ENCODE measurements around the gene TBX21. TPM values are rescaled to one million over a fixed set of nuclear protein-coding genes. Genes with fewer than 3 reads are reported as not detected.

TBX21 gene
- total and polyA plus RNA-seq, 2 of the 4 experiments (the other 2 are of a cell fraction): not detected

GRCh38 chr17:47703671-47704070 lies 29.4 kb upstream of the TBX21 start:
- H4K8ac ChIP-seq (ENCODE audit: low read depth in 2 of 2, low read length in 2 of 2): no peak overlapping the region
- H2AK5ac ChIP-seq (ENCODE audit: low read depth, low read length): no peak overlapping the region
- peaks cover 3% of the 10 kb centered on the region; the same call in 1 of the 2 replicates for H3K9me1 ChIP-seq (ENCODE audit: insufficient read depth, low read length)
- intact Hi-C loops (cut with micrococcal nuclease) (no loop called here), in situ Hi-C loops (cut with MboI; ENCODE audit: low sequenced_read_pairs) (no loop called here), dilution Hi-C loops (cut with HindIII; ENCODE audit: low sequenced_read_pairs, unreplicated experiment) (no loop called here)
- TF ChIP-seq RAD21 (IDR thresholded peaks at IDR 0.05; ENCODE audit: low read length): no peak
- TF ChIP-seq RFX5 (IDR thresholded peaks at IDR 0.05; ENCODE audit: low read depth, low read length): no peak
- no peak for TF ChIP-seq MAFK (IDR thresholded peaks at IDR 0.05; ENCODE audit: low read depth, low read length)
- no peak for TF ChIP-seq RCOR1 (IDR thresholded peaks at IDR 0.05; ENCODE audit: insufficient replicate concordance, low read length)
- no peak for TF ChIP-seq BHLHE40 (IDR thresholded peaks at IDR 0.05; ENCODE audit: low read depth, low read length)
- TF ChIP-seq FOS (IDR thresholded peaks at IDR 0.05; ENCODE audit: low read depth, low read length): no peak
- TF ChIP-seq USF2 (IDR thresholded peaks at IDR 0.05; ENCODE audit: low read depth, low read length): no peak
- no peak for TF ChIP-seq POLR2A (IDR thresholded peaks at IDR 0.05; ENCODE audit: low read depth, low read length)
- TF ChIP-seq MXI1 (IDR thresholded peaks at IDR 0.05; ENCODE audit: borderline replicate concordance, low read depth, low read length): no peak
- TF ChIP-seq ELK1 (IDR thresholded peaks at IDR 0.05; ENCODE audit: borderline replicate concordance, low read depth, low read length): no peak
- no peak for TF ChIP-seq CHD1 (IDR thresholded peaks at IDR 0.05; ENCODE audit: low read depth, low read length)
- no peak for TF ChIP-seq CTCF (conservative IDR thresholded peaks at IDR 0.05; ENCODE audit: low read depth, low read length)
- TF ChIP-seq CEBPB (IDR thresholded peaks at IDR 0.05; ENCODE audit: low read depth, low read length): no peak
- no peak for TF ChIP-seq NFE2L2 (IDR thresholded peaks at IDR 0.05; ENCODE audit: low read depth, low read length)
- TF ChIP-seq MAZ (IDR thresholded peaks at IDR 0.05; ENCODE audit: borderline replicate concordance, low read depth, low read length): no peak
- TF ChIP-seq SMC3 (IDR thresholded peaks at IDR 0.05; ENCODE audit: low read depth, low read length): no peak
- H3K4ac ChIP-seq (ENCODE audit: low read depth, low read length): no peak overlapping the region
- H3K27ac ChIP-seq (ENCODE audit: insufficient read depth, low read length): no peak overlapping the region
- H3K4me3 ChIP-seq (ENCODE audit: insufficient read depth, low read depth, low read length): no peak overlapping the region
- no peak overlapping the region for H2BK20ac ChIP-seq (ENCODE audit: low read depth, low read length)
- no peak overlapping the region for H2BK5ac ChIP-seq (ENCODE audit: low read depth, low read length, poor library complexity, severe bottlenecking)
- H3K18ac ChIP-seq (ENCODE audit: low read depth, low read length): no peak overlapping the region
- WGBS, 2 experiments (ENCODE audit: extremely low coverage in 2 of 2, insufficient read length in 1 of 2): 100% methylated on average over 1 of the region's 5 CpGs; no CpG with 5 or more reads in 1 of the 2 experiments
- ChIA-PET CTCF (no interaction called here), POLR2A (ENCODE audit: unreplicated experiment) (no interaction called here)
- H3K27me3 ChIP-seq (ENCODE audit: control insufficient read depth, insufficient read depth, low read length): no peaks in the 10 kb centered on the region
- no peak overlapping the region for H4K5ac ChIP-seq (ENCODE audit: low read depth, low read length)
- no peak overlapping the region for H2AFZ ChIP-seq (replicated peaks; ENCODE audit: low read length, poor library complexity)
- no peak overlapping the region for H3K14ac ChIP-seq (replicated peaks; ENCODE audit: low read depth, low read length)
- H3K4me1 ChIP-seq (ENCODE audit: control insufficient read depth, insufficient read depth, low read length): no peaks in the 10 kb centered on the region
- peaks cover 18% of the 10 kb centered on the region; the same call in 1 of the 2 replicates for H3K36me3 ChIP-seq (ENCODE audit: control insufficient read depth, insufficient read depth, low read length)
- no peak overlapping the region for H3K4me2 ChIP-seq (ENCODE audit: low read depth, low read length)
- no peak overlapping the region for H3K9ac ChIP-seq (ENCODE audit: low read depth, low read length)
- peaks cover 13% of the 10 kb centered on the region for H4K20me1 ChIP-seq (ENCODE audit: insufficient read depth, low read length)
- ATAC-seq (ENCODE audit: low read depth) (no peak), DNase-seq (no peak)
- H2BK120ac ChIP-seq (ENCODE audit: low read depth, low read length): no peak overlapping the region
- H2BK15ac ChIP-seq (ENCODE audit: low read depth, low read length): no peak overlapping the region
- H3K23ac ChIP-seq (ENCODE audit: low read depth, low read length): no peak overlapping the region
- no peak overlapping the region for H4K91ac ChIP-seq (ENCODE audit: insufficient read depth, low read depth, low read length)
- no peak overlapping the region for H3K56ac ChIP-seq (ENCODE audit: extremely low read depth, insufficient read depth, low read length)
- no peaks in the 10 kb centered on the region for H3K79me1 ChIP-seq (ENCODE audit: low read depth in 1 of 2, low read length in 2 of 2)
- BruUV-seq (replicated peaks): no TSS peak
- H3K9me3 ChIP-seq (ENCODE audit: control insufficient read depth, insufficient read depth, low read length): no peaks in the 10 kb centered on the region
- H2AK9ac ChIP-seq (replicated peaks; ENCODE audit: low read depth, low read length, poor library complexity): no peak overlapping the region

Measured in IMR-90 (cell line).